Endometrial microvascular endothelial cells (primary cell): Measurements from ENCODE around the gene MTF1. TPM values are rescaled to one million over a fixed set of nuclear protein-coding genes. Genes with fewer than 3 reads are reported as not detected.

Experiments
- in situ Hi-C: cut with HindIII; loops from 2 replicates; pipeline ENCODE4 v1.10.0; 2017; ENCODE audit warnings: low sequenced_read_pairs, low pct_unique_long_range_greater_than_20kb; ENCODE audit errors: inconsistent ontology term
- total RNA-seq: library from RNA; depleted of rRNA; stranded (reverse); fragments of >200 nt; gene quantifications from one replicate; pipeline ENCODE4 v1.2.3, GENCODE V29; 2015; ENCODE audit errors: inconsistent ontology term

MTF1 gene
- total RNA-seq, 1 donor from 2014 or later = 2.0 TPM

- in situ Hi-C loops = no loop called here
These were observed 16.4 kb upstream of the MTF1 start for GRCh38 chr1:37875833-37876232.

- in situ Hi-C loops = no loop called here
These were observed 13.3 kb upstream of the MTF1 start for GRCh38 chr1:37872692-37873091.

GRCh38 chr1:37868466-37868865, 9.1 kb upstream of the MTF1 start:
- in situ Hi-C loops = no loop called here

DNA sequence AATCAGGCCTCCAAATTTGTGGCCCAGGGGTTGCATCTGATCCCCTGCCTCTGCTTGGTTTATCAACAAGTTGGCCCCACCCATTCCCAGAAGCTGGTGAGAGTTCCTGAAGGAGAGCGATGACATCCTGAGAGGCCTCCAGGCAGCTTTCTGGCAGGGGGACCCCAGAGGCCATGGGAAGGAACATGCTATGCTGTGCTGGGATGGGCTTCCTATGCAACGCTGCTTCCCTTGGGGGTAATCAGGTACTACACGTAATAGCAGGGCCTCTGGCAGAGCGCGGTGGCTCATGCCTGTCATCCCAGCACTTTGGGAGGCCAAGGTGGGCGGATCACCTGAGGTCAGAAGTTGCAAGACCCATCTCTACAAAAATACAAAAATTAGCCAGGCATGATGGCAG, 8.4 kb upstream of the MTF1 start:
- in situ Hi-C loops = no loop called here

DNA sequence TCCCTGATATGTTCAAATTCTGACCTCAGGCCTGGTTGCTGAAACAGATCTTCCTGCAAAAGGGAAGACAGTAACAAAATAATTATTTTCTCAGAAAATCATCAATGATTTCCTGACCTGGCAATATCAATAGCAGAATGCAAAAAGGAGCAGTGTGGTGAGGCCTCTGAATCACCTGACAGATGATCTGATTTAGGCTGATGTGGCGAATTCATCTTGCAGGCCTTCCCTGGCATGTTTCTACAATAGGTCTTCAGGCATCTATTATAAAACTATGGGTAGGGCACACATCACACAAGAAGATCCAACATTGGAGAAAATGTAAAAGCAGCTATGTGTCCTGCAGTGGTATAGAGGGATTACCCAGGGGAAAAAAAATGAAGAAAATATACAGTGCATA, 7.1 kb upstream of the MTF1 start:
- in situ Hi-C loops = no loop called here

- in situ Hi-C loops = no loop called here
These were observed 6.1 kb upstream of the MTF1 start for GRCh38 chr1:37865348-37866120.

DNA sequence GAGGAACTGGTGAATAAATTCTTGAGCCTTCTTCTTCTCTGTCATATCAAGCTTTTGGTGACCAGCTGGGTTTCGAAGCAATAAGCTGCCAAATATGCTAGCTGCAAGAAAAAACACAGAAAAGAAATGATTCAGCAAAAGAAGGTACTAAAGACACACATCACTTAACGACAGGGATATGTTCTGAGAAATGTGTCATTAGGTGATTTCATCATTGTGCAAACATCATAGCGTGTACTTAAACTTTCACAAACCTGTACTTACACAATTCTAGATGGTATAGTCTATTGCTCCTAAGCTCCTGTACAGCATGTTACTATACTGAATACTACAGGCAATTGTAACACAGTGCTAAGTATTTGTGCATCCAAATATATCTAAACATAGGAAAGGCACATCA, 2.9 kb upstream of the MTF1 start:
- in situ Hi-C loops = no loop called here

DNA sequence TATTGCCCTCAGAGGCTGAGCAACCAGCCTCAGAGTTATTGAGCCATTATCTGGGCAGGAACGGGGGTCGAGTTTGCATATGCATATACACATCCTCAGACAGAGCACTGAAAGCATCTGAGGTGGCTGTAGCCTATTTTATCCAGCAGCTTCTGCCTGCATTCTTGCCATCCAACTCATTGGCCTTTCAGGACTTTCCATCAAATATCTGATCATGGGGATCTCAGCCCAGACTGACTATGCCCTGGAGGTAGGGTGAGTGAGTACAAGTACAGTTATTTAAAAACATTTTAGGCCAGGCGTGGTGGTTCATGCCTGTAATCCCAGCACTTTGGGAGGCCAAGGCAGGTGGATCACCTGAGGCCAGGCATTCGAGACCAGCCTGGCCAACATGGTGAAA, 1.8 kb upstream of the MTF1 start:
- in situ Hi-C loops = no loop called here

- in situ Hi-C loops = no loop called here
These were observed 914 bp upstream of the MTF1 start for GRCh38 chr1:37860346-37860666.

DNA sequence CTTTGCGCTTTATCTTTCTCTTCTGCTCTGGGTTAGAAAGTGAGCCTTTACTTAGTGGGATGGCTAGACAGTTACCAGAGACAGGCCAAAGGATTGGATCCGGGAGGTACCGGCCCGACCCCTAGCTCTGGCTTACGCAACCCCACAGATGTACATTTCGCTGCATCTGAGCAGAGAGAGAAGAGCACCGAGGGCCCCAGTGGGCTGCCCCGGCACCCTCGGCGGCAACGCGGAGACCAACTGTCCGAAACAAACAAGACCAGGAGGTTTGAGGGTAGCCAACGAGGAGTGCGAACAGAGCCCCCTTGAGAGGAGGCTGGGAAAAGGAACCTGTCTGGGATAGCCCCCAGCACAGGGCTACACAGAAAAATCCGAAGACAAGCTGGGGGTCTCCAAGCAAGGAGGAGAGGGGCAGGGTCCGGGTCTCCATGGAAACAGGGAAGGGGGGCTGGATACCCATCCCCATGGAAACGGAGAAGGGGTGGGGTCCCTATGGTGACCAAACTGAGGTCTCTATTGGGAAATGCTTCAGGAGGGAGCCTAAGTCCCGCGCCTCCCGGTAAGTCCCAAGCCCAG, 373 bp downstream of the MTF1 start:
- in situ Hi-C loops = no loop called here

- in situ Hi-C loops = no loop called here
These were observed 5.0 kb downstream of the MTF1 start for GRCh38 chr1:37854406-37854805.

DNA sequence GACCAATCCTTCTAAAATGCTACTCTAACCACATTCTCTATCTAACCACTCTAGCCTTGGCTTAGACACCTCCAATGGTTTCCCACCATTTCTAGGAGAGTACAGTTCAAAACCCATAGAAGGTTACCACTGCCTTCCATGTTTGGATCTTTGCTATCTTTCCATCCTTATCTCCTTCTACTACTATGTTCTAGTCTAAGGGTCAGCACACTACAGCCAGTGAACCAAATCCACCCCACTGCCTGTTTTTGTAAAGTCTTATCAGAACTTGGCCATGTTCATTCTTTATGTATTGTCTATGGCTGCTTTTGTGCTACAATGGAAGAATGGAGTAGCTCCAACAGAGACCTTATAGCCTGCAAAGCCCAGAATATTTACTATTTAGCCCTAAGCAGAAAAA, 6.2 kb downstream of the MTF1 start:
- in situ Hi-C loops = no loop called here

GRCh38 chr1:37851782-37852210, 7.6 kb downstream of the MTF1 start:
- in situ Hi-C loops = no loop called here

- in situ Hi-C loops = no loop called here
These were observed 8.1 kb downstream of the MTF1 start for GRCh38 chr1:37851262-37851661.

GRCh38 chr1:37850352-37850955, 8.9 kb downstream of the MTF1 start:
- in situ Hi-C loops = no loop called here

DNA sequence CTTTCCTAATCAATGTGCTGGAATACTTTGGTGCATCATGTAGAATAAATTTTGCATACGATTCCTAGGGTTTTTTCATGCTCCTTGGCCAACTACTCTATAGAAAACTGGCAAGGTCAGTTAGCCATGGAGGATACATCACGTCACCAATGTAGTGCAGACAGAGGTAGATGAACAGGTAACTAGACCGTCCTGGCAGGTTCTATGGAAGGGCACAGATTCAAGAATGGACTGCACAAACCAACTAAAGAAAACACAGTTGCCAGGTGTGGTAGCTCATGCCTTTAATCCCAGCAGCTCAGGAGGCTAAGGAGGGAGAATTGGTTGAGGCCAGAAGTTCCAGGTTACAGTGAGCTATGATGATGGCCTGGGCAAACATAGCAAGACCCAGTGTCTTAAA, 9.9 kb downstream of the MTF1 start:
- in situ Hi-C loops = no loop called here

DNA sequence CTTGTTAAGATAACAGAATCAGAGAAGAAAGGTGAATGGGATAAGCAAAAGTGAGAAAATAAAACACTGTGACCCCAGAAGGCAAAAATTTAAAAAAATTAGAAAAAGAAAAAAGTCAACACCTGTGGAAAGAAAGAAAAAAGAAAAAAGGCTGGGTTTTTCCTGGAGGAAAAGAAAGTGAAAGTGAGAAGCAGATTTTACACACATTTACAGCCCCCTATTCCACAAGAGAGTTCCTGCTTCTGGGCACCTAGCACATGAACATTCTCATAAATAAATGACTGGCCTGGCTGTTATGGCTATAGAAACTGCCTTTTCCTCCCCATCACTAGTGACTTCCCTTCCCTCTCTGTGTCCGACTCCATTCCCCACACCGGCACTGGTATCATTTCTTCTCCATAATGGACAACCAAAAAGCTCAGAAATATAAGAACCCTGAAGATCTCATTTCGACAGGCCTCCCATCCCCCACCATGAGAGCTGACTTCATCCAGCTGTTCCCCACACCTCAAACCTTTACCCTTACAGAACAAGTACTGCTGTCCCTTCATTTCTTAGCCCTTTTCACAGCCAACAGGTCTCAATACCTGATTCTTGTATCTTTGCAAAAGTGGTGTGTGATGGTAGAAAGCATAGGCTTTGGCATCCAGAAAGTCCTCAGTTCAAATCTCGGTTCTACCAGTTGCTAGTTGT, 12.6 kb downstream of the MTF1 start:
- in situ Hi-C loops = no loop called here

GRCh38 chr1:37845786-37846185, 13.6 kb downstream of the MTF1 start:
- in situ Hi-C loops = no loop called here

DNA sequence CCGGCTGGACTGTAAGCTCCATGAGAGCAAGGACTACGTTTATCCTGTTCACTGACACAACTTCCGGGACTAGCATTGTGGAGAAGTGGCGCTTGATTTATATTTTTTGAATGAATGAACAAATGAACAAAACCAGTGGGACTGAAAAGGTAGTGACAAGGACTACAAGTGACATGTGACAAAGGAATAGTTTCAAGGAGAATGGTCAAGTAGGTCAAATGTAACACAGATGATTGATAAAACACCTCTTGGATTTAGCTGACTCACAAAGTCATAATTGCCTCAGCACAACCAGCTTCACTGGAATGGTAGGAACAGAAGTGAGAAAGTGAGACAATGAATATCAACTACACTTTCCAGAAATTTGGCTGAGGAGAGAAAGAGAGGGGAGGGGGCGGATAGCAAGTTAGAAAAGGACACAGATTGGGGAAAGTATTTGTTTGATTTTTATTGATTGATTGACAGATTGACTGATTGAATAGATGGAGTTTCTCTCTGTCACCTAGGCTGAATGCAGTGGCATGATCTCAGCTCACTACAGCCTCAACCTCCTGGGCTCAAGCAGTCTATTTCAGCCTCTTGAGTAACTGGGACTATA, 14.2 kb downstream of the MTF1 start:
- in situ Hi-C loops = no loop called here

GRCh38 chr1:37844536-37844935, 14.9 kb downstream of the MTF1 start:
- in situ Hi-C loops = no loop called here
